HFF-Myc (cell line): ENCODE data around the gene IL1RAPL2.

Experiments used
- DNase-seq: peaks from one replicate; pipeline ENCODE4 v3.0.0-alpha.2; 2011; ENCODE audit warnings: low read depth; ENCODE audit errors: extremely low read depth
- H3K4me3 ChIP-seq: replicated peaks from 2 replicates; pipeline ENCODE4 v1.5.1; 2011; ENCODE audit warnings: low read depth, mild to moderate bottlenecking, control low read depth, low read length
- CTCF ChIP-seq: IDR thresholded peaks from 2 replicates; pipeline ENCODE4 v1.5.1; 2012; ENCODE audit warnings: mild to moderate bottlenecking, low read depth, low read length, control low read depth; ENCODE audit errors: missing control alignments

IL1RAPL2 gene

GRCh38 chrX:105265093-105265492 lies 699.1 kb downstream of the IL1RAPL2 start:
- no peak for TF ChIP-seq CTCF
- DNase-seq, result no peak
- no peak overlapping the region for H3K4me3 ChIP-seq

- no peak overlapping the region for H3K4me3 ChIP-seq
- TF ChIP-seq CTCF, result no peak
Measured at GRCh38 chrX:105266456-105266855, 700.5 kb downstream of the IL1RAPL2 start.

DNA sequence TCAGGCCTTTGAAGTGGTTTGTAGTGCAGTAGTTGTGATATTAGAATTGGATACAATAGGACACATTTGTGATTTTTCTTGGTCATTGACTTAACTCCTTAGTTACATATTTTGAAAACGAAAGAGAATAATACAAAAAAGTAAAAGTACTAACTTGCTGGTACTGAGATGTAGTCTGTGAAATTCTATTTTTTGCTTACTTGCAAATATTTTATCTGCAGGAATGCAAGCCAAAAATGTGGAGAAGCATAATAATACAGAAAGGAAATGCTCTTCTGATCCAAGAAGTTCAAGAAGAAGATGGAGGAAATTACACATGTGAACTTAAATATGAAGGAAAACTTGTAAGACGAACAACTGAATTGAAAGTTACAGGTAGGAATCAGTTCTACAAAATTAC lies 701.2 kb downstream of the IL1RAPL2 start:
- no peak for DNase-seq
- no peak for TF ChIP-seq CTCF

More at GRCh38 chrX:105266456-105266855, 700.5 kb downstream of the IL1RAPL2 start:
- no peak for DNase-seq

DNA sequence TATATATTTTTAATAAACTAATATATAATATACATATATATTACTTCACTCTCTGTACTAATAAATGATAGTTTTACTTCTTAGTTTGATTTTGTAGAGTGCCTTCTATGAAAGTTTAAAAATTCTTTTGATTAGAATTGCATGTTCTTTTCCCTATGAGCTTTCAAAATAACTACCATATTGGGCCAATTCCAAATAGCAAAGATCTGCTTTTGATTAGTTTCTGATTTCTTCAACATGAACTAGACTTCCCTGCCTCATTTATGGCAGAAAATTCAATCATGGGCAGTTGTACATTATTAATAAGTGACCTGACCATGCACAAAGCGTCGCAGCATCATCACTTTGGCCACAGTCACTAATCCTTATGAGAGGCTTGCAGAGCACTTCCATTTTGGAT lies 703.4 kb downstream of the IL1RAPL2 start:
- H3K4me3 ChIP-seq, result no peak overlapping the region
- no peak for TF ChIP-seq CTCF

More for the DNA sequence above, 701.2 kb downstream of the IL1RAPL2 start:
- H3K4me3 ChIP-seq, result no peak overlapping the region

DNA sequence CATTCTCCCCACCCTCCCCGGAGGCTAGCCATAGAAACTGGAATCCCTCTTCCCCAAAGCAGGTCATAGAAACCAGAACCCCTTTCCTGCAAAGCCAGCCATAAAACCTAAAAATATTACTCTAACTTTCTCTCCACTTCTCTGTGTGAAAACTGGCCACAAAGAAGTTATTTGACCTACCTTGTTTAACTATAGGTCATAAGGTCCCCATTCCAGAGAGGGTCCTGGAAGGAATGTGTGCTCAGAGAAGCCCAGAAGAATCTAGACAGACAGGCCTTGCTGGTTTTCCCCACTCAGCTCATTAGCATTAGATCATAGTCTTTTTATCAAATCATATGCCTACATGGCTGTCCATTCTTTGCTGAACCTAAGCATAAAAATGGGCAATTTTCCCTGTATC lies 707.3 kb downstream of the IL1RAPL2 start:
- TF ChIP-seq CTCF, result no peak
- DNase-seq, result no peak
- H3K4me3 ChIP-seq, result no peak overlapping the region

More for the DNA sequence above, 703.4 kb downstream of the IL1RAPL2 start:
- no peak for DNase-seq

DNA sequence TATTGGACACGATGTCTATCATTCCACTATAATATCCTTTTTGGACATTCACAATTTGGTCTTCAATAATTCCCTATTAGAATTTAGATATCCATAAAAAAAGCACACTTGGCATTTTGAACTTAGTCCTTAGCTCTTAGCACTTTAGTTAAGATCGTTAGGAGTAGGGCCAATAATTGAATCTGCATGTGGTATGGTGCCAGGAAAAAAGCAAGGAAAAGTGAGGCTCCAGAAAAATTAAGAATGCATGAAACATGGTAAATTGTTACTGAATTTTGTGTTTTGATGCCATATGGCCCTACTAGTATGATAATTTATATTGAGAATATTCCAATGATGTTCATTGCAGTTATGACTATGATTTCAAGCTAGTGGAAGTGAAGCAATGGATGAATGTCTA lies 708.1 kb downstream of the IL1RAPL2 start:
- TF ChIP-seq CTCF, result no peak
- H3K4me3 ChIP-seq, result no peak overlapping the region
- no peak for DNase-seq

DNA sequence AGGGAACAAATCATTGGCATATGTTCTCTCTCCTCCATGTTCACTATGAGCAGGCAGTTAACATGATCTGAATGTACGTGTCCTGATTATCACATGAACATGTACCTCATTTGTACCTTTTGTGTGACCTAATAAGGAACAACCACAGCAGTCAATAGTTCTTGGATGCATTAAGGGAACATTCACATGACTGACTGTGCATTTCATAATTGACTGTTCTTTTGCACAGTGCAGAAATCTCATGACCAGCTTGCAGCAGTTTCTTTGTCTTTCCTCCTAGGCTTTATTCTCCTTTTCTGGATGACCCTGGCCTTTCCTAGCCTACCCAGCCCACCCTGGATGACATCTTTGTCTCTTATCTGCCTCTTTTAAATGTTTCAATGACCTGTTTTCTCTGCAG lies 711.1 kb downstream of the IL1RAPL2 start:
- no peak overlapping the region for H3K4me3 ChIP-seq
- no peak for TF ChIP-seq CTCF
- DNase-seq, result no peak
